A549 (cell line): ENCODE results near the gene MNX1. TPM values are rescaled to one million over a fixed set of nuclear protein-coding genes. Genes with fewer than 3 reads are reported as not detected.

Experiments
- polyA plus RNA-seq, 4 experiments: library from polyadenylated mRNA; depleted of rRNA in 3 of 4; stranded (reverse); fragments of >200 nt; fragmentation: RNase III in 1 of 4; extraction: RNeasy Plus Mini Kit Qiagen cat#74134 plus additional on column Dnase treatment in 1 of 4; gene quantifications; 2 replicates in 3 of 4; 3 replicates in 1 of 4; pipeline ENCODE4 v1.2.3, GENCODE V29; 2011 to 2017

Gene MNX1
- polyA plus RNA-seq, 2 of the 4 experiments (the other 2 are of a cell fraction) = 0.70 to 4.5 TPM

Other genes starting within 250 kb of the MNX1 start
- gene LMBR1, start 117.5 kb downstream of the MNX1 start, polyA plus RNA-seq (2011; rRNA removed) = 33.2 and 39.3 TPM in 2 replicates
- 40.3 to 42.9 TPM (median 42.3 TPM) in 3 replicates for gene LMBR1, start 117.5 kb downstream of the MNX1 start, polyA plus RNA-seq (2017; fragmentation: RNase III; extraction: RNeasy Plus Mini Kit Qiagen cat#74134 plus additional on column Dnase treatment)
- 15.5 and 19.1 TPM in 2 replicates for gene NOM1, start 61.0 kb downstream of the MNX1 start, polyA plus RNA-seq (2011; rRNA removed)
- 17.7 to 19.0 TPM (median 18.8 TPM) in 3 replicates for gene NOM1, start 61.0 kb downstream of the MNX1 start, polyA plus RNA-seq (2017; fragmentation: RNase III; extraction: RNeasy Plus Mini Kit Qiagen cat#74134 plus additional on column Dnase treatment)
- gene UBE3C, start 128.3 kb upstream of the MNX1 start, polyA plus RNA-seq (2011; rRNA removed) = 64.5 and 73.2 TPM in 2 replicates
- 52.1 to 52.8 TPM (median 52.2 TPM) in 3 replicates for gene UBE3C, start 128.3 kb upstream of the MNX1 start, polyA plus RNA-seq (2017; fragmentation: RNase III; extraction: RNeasy Plus Mini Kit Qiagen cat#74134 plus additional on column Dnase treatment)